CD14-positive monocyte (primary cell): ENCODE measurements around the gene SATB1. TPM values are rescaled to one million over a fixed set of nuclear protein-coding genes. Genes with fewer than 3 reads are reported as not detected.

Experiments used
- DNase-seq, 3 donors: peaks; one replicate each; pipeline ENCODE4 v3.0.0-alpha.2; 2011 to 2022
- H2AFZ ChIP-seq: 2 replicates; pipeline ENCODE4 v1.6.0; 2012; ENCODE audit warnings: mild to moderate bottlenecking, low read depth, low read length, inconsistent platforms; ENCODE audit not compliant: insufficient read depth, poor library complexity, severe bottlenecking
- H3K27ac ChIP-seq, 2 donors: 1 replicate in 1 of 2; 2 replicates in 1 of 2; pipeline ENCODE4 v1.5.1; 2012 to 2013; ENCODE audit warnings: low read length in 2 of 2, control low read depth in 1 of 2, inconsistent platforms in 1 of 2, low read depth in 1 of 2, mild to moderate bottlenecking in 1 of 2
- H3K27me3 ChIP-seq, 2 donors: one replicate each; pipeline versions ENCODE4 v1.6.0 to v1.6.1; 2011 to 2013; ENCODE audit warnings: low read length in 2 of 2; ENCODE audit not compliant: control insufficient read depth in 2 of 2, insufficient read depth in 2 of 2
- H3K36me3 ChIP-seq, 2 donors: replicated peaks in 1 of 2; 1 replicate in 1 of 2; 2 replicates in 1 of 2; pipeline versions ENCODE4 v1.5.1 to v1.6.1; 2012 to 2013; ENCODE audit warnings: low read length in 2 of 2, control low read depth in 1 of 2, inconsistent platforms in 1 of 2, mild to moderate bottlenecking in 1 of 2; ENCODE audit not compliant: insufficient read depth in 2 of 2, control insufficient read depth in 1 of 2
- H3K4me1 ChIP-seq, 2 donors: 1 replicate in 1 of 2; 2 replicates in 1 of 2; pipeline versions ENCODE4 v1.5.1 to v1.6.1; 2012 to 2013; ENCODE audit warnings: low read length in 2 of 2, control low read depth in 1 of 2, inconsistent platforms in 1 of 2, mild to moderate bottlenecking in 1 of 2, moderate library complexity in 1 of 2; ENCODE audit not compliant: insufficient read depth in 2 of 2, control insufficient read depth in 1 of 2
- H3K4me2 ChIP-seq: replicated peaks from 2 replicates; pipeline ENCODE3; 2012; ENCODE audit warnings: low read length, moderate library complexity, mild to moderate bottlenecking; ENCODE audit not compliant: poor library complexity, severe bottlenecking; ENCODE audit errors: extremely low read depth
- H3K4me3 ChIP-seq, 3 experiments: fragments of 200-600 bp in 1 of 3; sonication (generic) in 1 of 3; replicated peaks in 1 of 3; 1 replicate in 2 of 3; 2 replicates in 1 of 3; pipeline ENCODE4 v1.5.1; 2011 to 2013; ENCODE audit warnings: low read length in 3 of 3, mild to moderate bottlenecking in 3 of 3, control low read depth in 2 of 3, low read depth in 2 of 3, inconsistent platforms in 1 of 3, moderate library complexity in 1 of 3
- H3K79me2 ChIP-seq: 2 replicates; pipeline ENCODE4 v1.6.0; 2012; ENCODE audit warnings: mild to moderate bottlenecking, control low read depth, inconsistent platforms, low read length, moderate library complexity; ENCODE audit not compliant: insufficient read depth
- H3K9ac ChIP-seq: 2 replicates; pipeline ENCODE4 v1.6.0; 2017; ENCODE audit warnings: low read length, mild to moderate bottlenecking; ENCODE audit not compliant: insufficient read depth, poor library complexity, severe bottlenecking
- H3K9me3 ChIP-seq, 2 donors: replicated peaks in 1 of 2; 1 replicate in 1 of 2; 2 replicates in 1 of 2; pipeline versions ENCODE4 v1.5.1 to v1.6.1; 2012 to 2013; ENCODE audit warnings: low read length in 2 of 2, control low read depth in 1 of 2; ENCODE audit not compliant: control insufficient read depth in 1 of 2, insufficient read depth in 1 of 2
- H4K20me1 ChIP-seq: 2 replicates; pipeline ENCODE4 v1.6.0; 2012; ENCODE audit warnings: mild to moderate bottlenecking, low read length, control low read depth, moderate library complexity; ENCODE audit not compliant: insufficient read depth
- H3K27ac Mint-ChIP-seq, 7 donors: one replicate each; pipeline ENCODE4 v1.8.0; 2020; ENCODE audit warnings: mild to moderate bottlenecking in 7 of 7, mixed read lengths in 7 of 7, moderate library complexity in 6 of 7, inconsistent platforms in 2 of 7
- H3K27me3 Mint-ChIP-seq, 3 donors: one replicate each; pipeline ENCODE4 v1.8.0; 2021 to 2022; ENCODE audit warnings: low read depth in 3 of 3, mild to moderate bottlenecking in 3 of 3, mixed read lengths in 3 of 3, moderate library complexity in 3 of 3, inconsistent platforms in 1 of 3
- H3K36me3 Mint-ChIP-seq, 2 donors: one replicate each; pipeline ENCODE4 v1.8.0; 2020; ENCODE audit warnings: mixed read lengths in 2 of 2, inconsistent platforms in 1 of 2, mild to moderate bottlenecking in 1 of 2
- H3K4me1 Mint-ChIP-seq: one replicate; pipeline ENCODE4 v1.8.0; 2020; ENCODE audit warnings: mild to moderate bottlenecking, mixed read lengths
- H3K4me3 Mint-ChIP-seq, 2 donors: one replicate each; pipeline ENCODE4 v1.8.0; 2020; ENCODE audit warnings: mild to moderate bottlenecking in 2 of 2, mixed read lengths in 2 of 2, moderate library complexity in 1 of 2
- H3K9me3 Mint-ChIP-seq, 7 donors: one replicate each; pipeline ENCODE4 v1.8.0; 2020 to 2022; ENCODE audit warnings: mixed read lengths in 7 of 7, mild to moderate bottlenecking in 6 of 7, moderate library complexity in 6 of 7, inconsistent platforms in 2 of 7
- WGBS: methylation state at CpG from one replicate; pipeline ENCODE4 v1.1.5; 2013; ENCODE audit warnings: missing lambda C conversion rate; ENCODE audit not compliant: insufficient coverage; 5-methylcytosine and 5-hydroxymethylcytosine counted together
- intact Hi-C, 2 donors: fragments of 100-400 bp; cut with micrococcal nuclease; formaldehyde crosslinking; loops; one replicate each; pipeline versions ENCODE4 v1.15.0 to v1.15.1; 2023
- polyA plus RNA-seq, 3 donors: library from polyadenylated mRNA; depleted of rRNA in 1 of 3; unstranded in 2 of 3; stranded (reverse) in 1 of 3; fragments of 300-500 nt in 2 of 3; fragments of >200 nt in 1 of 3; fragmentation: Illumina TruSeq in 2 of 3; gene quantifications; 1 replicate in 2 of 3; 2 replicates in 1 of 3; pipeline ENCODE4 v1.2.3, GENCODE V29; 2012 to 2021
- TF ChIP-seq, protein P1 (sequence below): fragments of 200-600 bp; IDR thresholded peaks from one replicate; pipeline ENCODE4 v1.8.0; 2022; ENCODE audit warnings: antibody characterized with exemption, mild to moderate bottlenecking

SATB1 gene
- polyA plus RNA-seq, 3 donors: 4.3 to 35.3 (median 6.9) TPM

DNA sequence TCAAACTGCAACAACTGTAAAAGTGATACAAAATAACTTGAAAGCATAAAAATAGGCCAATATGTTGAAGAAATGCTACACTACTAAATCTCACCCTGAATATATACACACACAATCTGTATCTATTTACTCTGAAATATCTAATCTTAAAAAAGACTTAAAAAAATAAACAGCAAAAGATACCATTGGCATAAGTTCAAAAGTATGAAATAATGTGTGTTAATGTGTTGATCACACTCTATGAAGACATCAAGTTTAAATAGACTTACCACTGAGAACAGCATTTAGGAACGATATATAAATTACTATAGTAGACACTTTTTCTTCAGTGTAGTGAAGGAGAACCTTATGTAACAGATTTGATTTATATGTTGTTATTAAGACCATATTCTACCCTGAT, 14.1 kb upstream of the SATB1 start:
- H2AFZ ChIP-seq: no peak overlapping the region
- no peaks in the 10 kb centered on the region for H3K27me3 ChIP-seq
- H3K79me2 ChIP-seq: peaks cover 66% of the 10 kb centered on the region
- no peak overlapping the region for H3K9ac ChIP-seq
- DNase-seq: no peak
- no peaks in the 10 kb centered on the region for H3K36me3 Mint-ChIP-seq
- H3K27ac ChIP-seq: no peak overlapping the region
- H3K4me1 ChIP-seq: peaks cover 20 to 25% of the 10 kb centered on the region in 2 donors
- whole genome bisulfite sequencing: no CpG with 5 or more reads among the region's 1 CpG
- H3K9me3 ChIP-seq: no peaks in the 10 kb centered on the region
- intact Hi-C loops: no loop called here
- H3K4me3 Mint-ChIP-seq: no peak overlapping the region
- H3K36me3 ChIP-seq: no peaks in the 10 kb centered on the region
- H3K27me3 Mint-ChIP-seq: peaks cover 8 to 9% (median 8%) of the 10 kb centered on the region in 3 donors
- no peak overlapping the region for H3K4me3 ChIP-seq
- no peak overlapping the region for H3K4me2 ChIP-seq
- H3K4me1 Mint-ChIP-seq: peaks cover 27% of the 10 kb centered on the region
- H3K27ac Mint-ChIP-seq: no peak overlapping the region
- H3K9me3 Mint-ChIP-seq: no peaks in the 10 kb centered on the region
- no peaks in the 10 kb centered on the region for H4K20me1 ChIP-seq
- TF ChIP-seq, protein P1, sequence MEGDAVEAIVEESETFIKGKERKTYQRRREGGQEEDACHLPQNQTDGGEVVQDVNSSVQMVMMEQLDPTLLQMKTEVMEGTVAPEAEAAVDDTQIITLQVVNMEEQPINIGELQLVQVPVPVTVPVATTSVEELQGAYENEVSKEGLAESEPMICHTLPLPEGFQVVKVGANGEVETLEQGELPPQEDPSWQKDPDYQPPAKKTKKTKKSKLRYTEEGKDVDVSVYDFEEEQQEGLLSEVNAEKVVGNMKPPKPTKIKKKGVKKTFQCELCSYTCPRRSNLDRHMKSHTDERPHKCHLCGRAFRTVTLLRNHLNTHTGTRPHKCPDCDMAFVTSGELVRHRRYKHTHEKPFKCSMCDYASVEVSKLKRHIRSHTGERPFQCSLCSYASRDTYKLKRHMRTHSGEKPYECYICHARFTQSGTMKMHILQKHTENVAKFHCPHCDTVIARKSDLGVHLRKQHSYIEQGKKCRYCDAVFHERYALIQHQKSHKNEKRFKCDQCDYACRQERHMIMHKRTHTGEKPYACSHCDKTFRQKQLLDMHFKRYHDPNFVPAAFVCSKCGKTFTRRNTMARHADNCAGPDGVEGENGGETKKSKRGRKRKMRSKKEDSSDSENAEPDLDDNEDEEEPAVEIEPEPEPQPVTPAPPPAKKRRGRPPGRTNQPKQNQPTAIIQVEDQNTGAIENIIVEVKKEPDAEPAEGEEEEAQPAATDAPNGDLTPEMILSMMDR: no peak

DNA sequence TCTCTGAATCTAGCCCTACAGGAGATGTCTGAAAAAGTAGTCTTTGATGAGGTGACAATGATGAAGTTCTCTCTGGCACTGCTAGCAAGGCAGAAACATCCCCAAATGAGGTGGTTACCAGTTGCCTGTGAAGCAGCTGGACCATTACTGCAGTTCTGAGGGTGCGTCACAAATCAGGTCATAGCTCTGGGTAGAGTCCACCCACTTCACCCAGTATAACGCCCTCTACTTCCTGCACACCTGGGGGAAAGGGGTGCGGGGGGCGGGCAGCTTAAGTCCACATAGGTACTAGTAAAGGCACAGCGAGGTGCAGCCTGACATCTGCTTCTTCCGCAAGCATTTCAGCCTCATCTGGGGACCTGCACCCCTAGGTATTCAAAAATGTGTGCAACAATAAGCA, 13.4 kb upstream of the SATB1 start:
- no peaks in the 10 kb centered on the region for H3K27me3 ChIP-seq
- no peaks in the 10 kb centered on the region for H4K20me1 ChIP-seq
- Mint-ChIP-seq H3K4me1 (peaks cover 25% of the 10 kb centered on the region), H3K27me3 (peaks cover 4 to 7% (median 5%) of the 10 kb centered on the region in 3 donors), H3K9me3 (no peaks in the 10 kb centered on the region), H3K27ac (no peak overlapping the region), H3K4me3 (no peak overlapping the region), H3K36me3 (no peaks in the 10 kb centered on the region)
- no peak overlapping the region for H3K4me3 ChIP-seq
- H3K27ac ChIP-seq: no peak overlapping the region
- H3K4me1 ChIP-seq: peaks cover 14 to 18% of the 10 kb centered on the region in 2 donors
- no peak overlapping the region for H2AFZ ChIP-seq
- intact Hi-C loops: no loop called here
- H3K4me2 ChIP-seq: no peak overlapping the region
- WGBS: 96% methylated on average over 4 of the region's 6 CpGs
- no peak for DNase-seq
- peaks cover 59% of the 10 kb centered on the region for H3K79me2 ChIP-seq
- H3K36me3 ChIP-seq: no peaks in the 10 kb centered on the region
- H3K9me3 ChIP-seq: no peaks in the 10 kb centered on the region
- H3K9ac ChIP-seq: no peak overlapping the region
- TF ChIP-seq, protein P1: no peak
